ENCODE data around the gene ACTG1. TPM values are rescaled to one million over a fixed set of nuclear protein-coding genes. Genes with fewer than 3 reads are reported as not detected.
A peak's percentile ranks its signal among the peaks of the same experiment; 100 is the strongest.

ACTG1 gene
- total RNA-seq, 4 donors from 2014 or later = 1,023 to 5,472 (median 2,159) TPM

DNA sequence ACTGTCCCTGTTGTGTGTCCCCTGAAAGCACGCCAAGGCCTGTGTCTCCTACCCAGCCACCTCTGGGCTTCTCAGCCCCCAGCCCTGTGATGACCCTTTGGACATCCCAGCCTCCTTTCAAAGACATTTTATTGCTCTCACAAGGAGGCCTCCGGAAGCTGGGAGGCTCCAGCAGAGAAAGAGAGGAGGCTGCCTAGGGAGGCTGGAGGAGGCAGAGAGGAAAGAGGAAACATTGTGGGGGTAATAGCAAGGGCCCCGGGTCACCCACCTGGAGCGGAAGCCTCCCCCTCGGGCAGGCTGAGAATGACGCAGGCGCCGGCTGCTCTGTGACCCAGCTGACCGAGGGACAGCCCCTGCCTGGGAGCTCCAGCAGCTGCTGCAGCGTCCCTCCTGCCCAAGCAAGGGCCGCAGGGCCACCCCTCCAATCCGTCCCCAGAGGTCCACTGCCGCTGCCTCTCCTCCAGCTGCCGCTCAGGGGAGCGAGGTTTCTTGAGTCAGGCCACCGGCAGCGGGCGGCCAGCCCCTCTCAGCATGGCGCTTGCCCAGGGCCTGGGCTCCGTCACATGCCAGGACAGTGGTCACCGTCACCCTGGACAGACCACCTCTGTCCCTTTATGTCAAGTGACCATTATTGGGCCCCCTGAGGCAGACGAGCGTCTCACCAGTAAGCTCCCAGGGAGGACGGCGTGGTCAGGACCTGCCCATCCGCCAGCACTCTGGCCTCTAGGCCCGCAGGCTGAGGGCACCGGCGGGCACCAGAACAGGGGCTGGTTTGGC is 29.3 kb downstream of the ACTG1 start:
- TF ChIP-seq, protein P1, sequence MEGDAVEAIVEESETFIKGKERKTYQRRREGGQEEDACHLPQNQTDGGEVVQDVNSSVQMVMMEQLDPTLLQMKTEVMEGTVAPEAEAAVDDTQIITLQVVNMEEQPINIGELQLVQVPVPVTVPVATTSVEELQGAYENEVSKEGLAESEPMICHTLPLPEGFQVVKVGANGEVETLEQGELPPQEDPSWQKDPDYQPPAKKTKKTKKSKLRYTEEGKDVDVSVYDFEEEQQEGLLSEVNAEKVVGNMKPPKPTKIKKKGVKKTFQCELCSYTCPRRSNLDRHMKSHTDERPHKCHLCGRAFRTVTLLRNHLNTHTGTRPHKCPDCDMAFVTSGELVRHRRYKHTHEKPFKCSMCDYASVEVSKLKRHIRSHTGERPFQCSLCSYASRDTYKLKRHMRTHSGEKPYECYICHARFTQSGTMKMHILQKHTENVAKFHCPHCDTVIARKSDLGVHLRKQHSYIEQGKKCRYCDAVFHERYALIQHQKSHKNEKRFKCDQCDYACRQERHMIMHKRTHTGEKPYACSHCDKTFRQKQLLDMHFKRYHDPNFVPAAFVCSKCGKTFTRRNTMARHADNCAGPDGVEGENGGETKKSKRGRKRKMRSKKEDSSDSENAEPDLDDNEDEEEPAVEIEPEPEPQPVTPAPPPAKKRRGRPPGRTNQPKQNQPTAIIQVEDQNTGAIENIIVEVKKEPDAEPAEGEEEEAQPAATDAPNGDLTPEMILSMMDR (IDR thresholded peaks at IDR 0.05) = no peak
- TF ChIP-seq POLR2A (IDR thresholded peaks at IDR 0.05) = no peak
- Histone ChIP-seq H3K27ac (no peak overlapping the region), H3K4me3 (peak overlapping the region in 1 of 2 donors; percentile 32), H3K9me3 (no peaks in the 10 kb centered on the region), H3K36me3 (no peaks in the 10 kb centered on the region), H3K4me1 (peaks cover 0 to 21% of the 10 kb centered on the region in 2 donors), H3K27me3 (no peaks in the 10 kb centered on the region)
- intact Hi-C loops (cut with DNase I; ENCODE audit: low total_unique reads) = loop anchor here (5.0 kb wide), 3 partner anchors 96 to 226 kb away; no protein-coding TSS in a partner anchor
- DNase-seq = no peak

DNA sequence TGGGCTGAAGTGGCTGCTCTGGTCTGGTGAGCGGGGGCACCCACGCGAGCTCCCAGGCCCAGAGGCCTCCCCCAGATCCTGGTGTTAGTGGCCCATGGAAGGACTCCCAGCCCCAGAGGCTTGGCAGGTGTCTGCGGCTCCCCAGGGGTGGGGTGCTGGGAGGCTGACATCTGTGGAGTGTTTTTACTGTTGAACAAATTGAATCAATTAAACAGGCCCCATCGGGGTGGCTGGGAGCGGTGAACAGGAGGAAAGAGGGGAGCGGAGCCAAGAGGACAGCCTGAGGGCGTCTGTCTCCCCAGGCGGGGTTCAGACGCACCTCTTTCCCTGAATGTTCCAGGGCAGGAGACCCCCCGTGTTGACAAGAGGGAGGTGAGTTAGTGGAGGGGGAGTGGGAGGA is 29.9 kb downstream of the ACTG1 start:
- no peak for TF ChIP-seq POLR2A (IDR thresholded peaks at IDR 0.05)
- TF ChIP-seq, protein P1 (IDR thresholded peaks at IDR 0.05) = no peak
- DNase-seq = no peak
- H3K4me3 ChIP-seq = no peak overlapping the region
- H3K4me1 ChIP-seq = peaks cover 0 to 19% of the 10 kb centered on the region in 2 donors
- H3K36me3 ChIP-seq = no peaks in the 10 kb centered on the region
- no peak overlapping the region for H3K27ac ChIP-seq
- intact Hi-C loops (cut with DNase I; ENCODE audit: low total_unique reads) = loop anchor here (5.0 kb wide), 3 partner anchors 95 to 225 kb away; no protein-coding TSS in a partner anchor
- no peaks in the 10 kb centered on the region for H3K27me3 ChIP-seq
- no peaks in the 10 kb centered on the region for H3K9me3 ChIP-seq

DNA sequence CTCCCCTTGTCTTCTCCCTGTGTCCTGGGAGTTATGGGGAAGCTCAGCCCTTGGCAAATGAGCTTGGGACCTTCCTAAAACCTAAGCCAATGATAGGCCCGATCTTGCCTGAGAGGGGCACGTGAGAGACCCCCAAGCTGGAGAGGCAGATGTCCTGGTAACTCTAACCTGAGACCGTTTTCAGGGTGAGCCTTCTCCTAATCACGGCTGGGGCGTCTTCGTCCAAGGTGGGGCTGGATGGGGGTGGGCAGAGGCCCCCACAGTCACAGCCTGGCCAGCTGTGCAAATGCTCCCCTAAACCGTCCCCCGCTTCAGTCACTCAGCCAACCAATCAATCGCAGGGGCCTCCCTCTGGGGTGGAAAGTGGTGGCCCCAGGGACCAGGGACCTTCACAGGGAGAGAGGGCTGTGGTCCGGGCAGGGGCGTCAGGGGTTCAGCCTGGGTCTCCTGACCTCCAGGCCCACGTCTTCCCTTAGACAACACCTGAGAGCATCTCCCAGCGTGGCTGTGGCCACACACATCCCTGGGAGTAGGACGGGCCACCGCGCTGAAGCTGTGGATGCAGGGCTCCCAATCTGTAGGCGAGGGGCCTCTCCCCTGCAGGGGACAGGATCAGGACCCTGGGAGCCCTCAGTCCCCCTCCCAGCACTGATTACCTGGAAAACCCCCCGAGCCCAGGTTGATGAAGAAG is 30.6 kb downstream of the ACTG1 start:
- H3K4me3 ChIP-seq = peak overlapping the region in 1 of 2 donors; percentile 42
- peaks cover 0 to 14% of the 10 kb centered on the region in 2 donors for H3K4me1 ChIP-seq
- H3K27ac ChIP-seq = no peak overlapping the region
- no peaks in the 10 kb centered on the region for H3K9me3 ChIP-seq
- no peaks in the 10 kb centered on the region for H3K36me3 ChIP-seq
- TF ChIP-seq, protein P1 (IDR thresholded peaks at IDR 0.05) = no peak
- no peak for TF ChIP-seq POLR2A (IDR thresholded peaks at IDR 0.05)
- DNase-seq = no peak
- no peaks in the 10 kb centered on the region for H3K27me3 ChIP-seq
- intact Hi-C loops (cut with DNase I; ENCODE audit: low total_unique reads) = loop anchor here (5.0 kb wide), 3 partner anchors 95 to 225 kb away; no protein-coding TSS in a partner anchor

DNA sequence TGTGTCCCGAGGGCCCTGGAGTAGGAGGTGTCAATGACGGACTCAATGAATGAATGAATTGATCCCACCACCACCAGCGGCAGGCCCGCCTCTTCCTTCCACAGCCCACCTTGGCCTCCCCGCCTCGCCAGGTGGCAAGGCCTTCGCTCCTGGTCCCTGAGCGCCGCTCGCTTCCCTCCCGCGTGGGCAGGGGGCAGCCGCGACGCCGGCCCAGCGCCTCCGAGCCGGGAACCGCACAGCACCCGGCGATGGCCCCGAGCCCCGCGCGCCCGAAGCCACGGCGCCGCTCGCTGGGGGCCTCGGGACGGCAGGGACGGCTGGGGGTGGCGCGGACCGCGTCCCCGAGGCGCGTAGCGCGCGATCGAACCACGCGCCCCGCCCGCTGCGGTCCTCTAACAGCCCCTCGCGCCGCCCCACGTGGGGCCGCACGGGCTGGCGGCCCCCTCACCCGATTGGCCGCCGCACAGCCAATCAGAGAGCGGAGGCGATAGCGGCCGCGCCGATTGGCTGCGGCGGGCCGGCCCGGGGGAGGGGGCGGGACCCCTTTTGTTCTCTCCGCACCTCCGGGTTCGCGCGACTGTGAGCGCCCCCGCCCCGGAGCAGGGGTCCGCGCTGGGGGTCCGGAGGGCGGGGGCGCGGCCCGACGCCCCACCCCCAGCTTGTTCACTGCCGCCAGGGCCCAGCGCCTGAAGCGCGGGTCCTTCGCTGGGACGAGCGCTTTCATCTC is 31.4 kb downstream of the ACTG1 start:
- DNase-seq = peak; percentile 44 to 74

More for the DNA sequence above, 31.4 kb downstream of the ACTG1 start:
- intact Hi-C loops (cut with DNase I; ENCODE audit: low total_unique reads) = loop anchor here (5.0 kb wide), 3 partner anchors 94 to 224 kb away; no protein-coding TSS in a partner anchor
- TF ChIP-seq, protein P1 (IDR thresholded peaks at IDR 0.05) = no peak
- TF ChIP-seq POLR2A (IDR thresholded peaks at IDR 0.05) = no peak
- peaks cover 0 to 14% of the 10 kb centered on the region in 2 donors for H3K4me1 ChIP-seq
- peak overlapping the region in 1 of 2 donors; percentile 42 for H3K4me3 ChIP-seq
- H3K27me3 ChIP-seq = no peaks in the 10 kb centered on the region
- no peaks in the 10 kb centered on the region for H3K9me3 ChIP-seq
- H3K36me3 ChIP-seq = no peaks in the 10 kb centered on the region
- no peak overlapping the region for H3K27ac ChIP-seq

All from uterus (tissue), 4 donors.